Fibroblast of pulmonary artery (primary cell): ENCODE results near the gene LSAMP.

Experiments
- DNase-seq: peaks from one replicate; pipeline ENCODE4 v3.0.0-alpha.2; 2010; ENCODE audit warnings: low read depth
- H3K4me3 ChIP-seq: replicated peaks from 2 replicates; pipeline ENCODE4 v1.5.1; 2011; ENCODE audit warnings: low read depth, mild to moderate bottlenecking, control low read depth, low read length, moderate library complexity
- CTCF ChIP-seq: IDR thresholded peaks from 2 replicates; pipeline ENCODE4 v1.5.1; 2011; ENCODE audit warnings: mild to moderate bottlenecking, control low read depth, low read length, inconsistent platforms; ENCODE audit errors: missing control alignments

The LSAMP gene

GRCh38 chr3:116057400-116058006, 387.8 kb downstream of the LSAMP start:
- DNase-seq = no peak
- no peak for TF ChIP-seq CTCF
- H3K4me3 ChIP-seq = no peak overlapping the region

- no peak overlapping the region for H3K4me3 ChIP-seq
- TF ChIP-seq CTCF = no peak
- no peak for DNase-seq
Measured at GRCh38 chr3:116056280-116056679, 389.0 kb downstream of the LSAMP start.

GRCh38 chr3:116053017-116053416, 392.3 kb downstream of the LSAMP start:
- no peak for DNase-seq
- TF ChIP-seq CTCF = no peak
- H3K4me3 ChIP-seq = no peak overlapping the region

- DNase-seq = no peak
- H3K4me3 ChIP-seq = no peak overlapping the region
- TF ChIP-seq CTCF = no peak
Measured at GRCh38 chr3:116052602-116053001, 392.7 kb downstream of the LSAMP start.

DNA sequence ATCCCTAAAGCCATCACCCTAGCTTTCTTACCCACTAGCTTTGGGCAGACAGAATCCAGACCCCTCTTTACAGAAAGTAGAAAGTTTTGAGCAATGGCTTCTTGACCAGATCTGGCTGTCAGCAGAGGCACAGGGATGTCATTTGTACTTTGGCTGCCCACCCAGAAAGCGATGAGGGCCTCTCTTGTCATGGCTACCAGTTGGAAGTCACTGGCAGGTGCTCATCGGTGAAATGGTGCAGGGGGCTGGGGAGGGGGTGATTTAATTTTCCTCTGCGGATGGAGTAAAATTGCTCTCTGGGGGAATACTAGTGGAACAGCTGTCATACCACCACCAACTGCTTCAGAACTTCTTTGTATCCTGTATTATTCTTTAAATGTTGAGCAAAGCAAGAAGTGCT, 393.7 kb downstream of the LSAMP start:
- no peak for TF ChIP-seq CTCF
- H3K4me3 ChIP-seq = no peak overlapping the region
- DNase-seq = no peak

- H3K4me3 ChIP-seq = no peak overlapping the region
- TF ChIP-seq CTCF = no peak
- DNase-seq = no peak
Measured at GRCh38 chr3:116051040-116051439, 394.2 kb downstream of the LSAMP start.

- no peak for DNase-seq
- H3K4me3 ChIP-seq = no peak overlapping the region
- no peak for TF ChIP-seq CTCF
Measured at GRCh38 chr3:116050311-116050915, 394.9 kb downstream of the LSAMP start.
